ENCODE measurements around the gene SRSF10.
A peak's percentile ranks its signal among the peaks of the same experiment; 100 is the strongest.
"Not testable (repeated sequence)": the region's sequence is repeated elsewhere in the genome, so short reads cannot be mapped to it uniquely, and the experiment has no call there.

Gene SRSF10

DNA sequence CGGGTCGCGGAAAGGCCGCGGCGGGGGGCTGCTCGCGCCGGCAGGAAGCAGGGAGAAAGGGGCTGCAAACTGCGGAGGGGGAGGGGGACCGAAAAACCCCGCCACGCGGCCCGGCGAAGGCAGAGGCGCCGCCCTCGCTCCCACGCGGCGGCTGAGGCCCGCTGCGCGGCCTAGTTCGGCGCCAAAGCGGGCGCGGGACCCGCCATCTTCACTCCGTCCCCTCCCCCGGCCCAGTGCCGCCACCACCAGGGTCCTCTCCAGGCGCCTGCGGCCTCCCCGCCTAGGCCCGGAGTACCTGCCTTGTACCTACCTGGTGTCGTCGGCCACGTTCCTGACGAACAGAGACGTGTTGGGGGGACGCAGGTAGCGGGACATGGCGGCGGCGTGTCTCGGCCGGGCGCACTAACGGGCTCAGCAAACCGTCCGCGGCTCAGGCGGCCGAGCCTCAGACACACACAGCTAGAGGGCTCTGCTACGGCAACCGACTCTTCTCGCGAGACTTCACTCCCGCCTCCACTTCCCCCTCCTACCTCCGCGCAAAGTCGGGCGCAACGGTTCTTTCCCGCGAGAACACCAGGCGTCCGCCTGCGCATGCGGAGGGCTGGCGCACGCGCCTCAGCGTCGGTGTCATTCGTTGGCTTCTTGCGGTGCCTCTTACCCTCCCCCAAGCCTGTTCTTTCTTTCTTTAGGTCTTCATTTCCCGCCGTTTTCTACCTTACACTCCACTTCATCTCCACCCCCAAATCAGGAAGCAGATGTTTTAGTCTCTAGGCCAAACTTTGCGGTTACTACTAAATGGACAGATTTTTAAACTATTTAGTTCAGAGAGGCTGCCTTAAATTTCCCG, at the start of gene SRSF10:
SRSF10 (minus strand) TSS at position 447 of the 847 bp plus-strand sequence; CDS start at position 375, 72 bp downstream.
- DNase-seq (ENCODE audit: low spot score): peak; percentile 99

DNA sequence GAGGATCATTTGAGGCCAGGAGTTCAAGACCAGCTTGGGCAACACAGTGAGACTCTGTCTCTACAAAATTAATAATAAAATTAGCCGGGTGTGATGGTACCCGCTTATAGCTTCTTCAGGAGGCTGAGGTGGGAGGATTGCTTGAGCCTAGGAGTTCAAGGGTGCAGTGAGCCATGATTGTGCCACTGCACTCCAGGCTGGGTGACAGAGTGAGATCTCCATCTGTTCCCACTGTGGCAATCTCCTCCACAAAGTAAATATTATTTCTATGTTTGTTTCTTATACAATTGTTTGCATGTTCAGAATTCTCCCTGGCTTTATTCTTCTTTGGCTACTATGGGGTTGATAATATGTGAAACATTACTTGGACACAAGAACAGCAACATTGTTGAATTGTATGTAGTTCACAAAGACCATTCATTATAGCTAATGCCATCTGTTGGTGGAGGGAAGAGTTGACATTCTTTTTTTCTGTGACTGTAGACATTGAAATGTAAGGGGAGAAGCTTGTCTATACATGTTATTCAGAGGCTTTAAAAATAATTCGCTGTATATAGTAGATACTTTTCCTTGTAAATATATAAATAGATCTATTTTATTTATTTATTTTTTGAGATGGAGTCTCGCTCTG, 47.8 kb upstream of the SRSF10 start:
- peak; percentile 55 for DNase-seq (ENCODE audit: low spot score)

GRCh38 chr1:24022581-24023361, 42.6 kb upstream of the SRSF10 start:
- peak; percentile 92 for DNase-seq (ENCODE audit: low spot score)

- peak; percentile 14 for DNase-seq (ENCODE audit: low spot score)
Measured at GRCh38 chr1:24021403-24022266, 41.5 kb upstream of the SRSF10 start.

DNA sequence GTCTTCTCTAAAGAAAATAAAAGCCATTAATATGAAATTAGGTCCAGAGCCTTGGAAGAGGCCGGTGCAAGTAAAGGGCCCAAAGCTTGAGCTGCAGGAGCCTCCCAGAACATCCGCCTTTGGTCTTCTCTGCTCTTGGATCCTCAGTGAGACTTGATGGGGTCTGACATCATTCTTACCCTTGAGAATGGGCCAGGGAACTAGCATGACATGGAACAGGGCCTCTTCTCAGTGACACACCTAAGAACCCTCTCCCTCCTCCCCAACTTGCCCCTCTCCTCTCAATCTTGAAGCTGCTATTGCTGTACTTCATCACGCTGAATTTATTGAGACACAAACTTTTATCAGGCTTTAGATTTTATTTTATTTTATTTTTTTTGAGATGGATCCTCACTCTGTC, 40.3 kb upstream of the SRSF10 start:
- no peak for DNase-seq (ENCODE audit: low spot score)

GRCh38 chr1:24020025-24020424, 39.9 kb upstream of the SRSF10 start:
- DNase-seq (ENCODE audit: low spot score): no peak

- peak; percentile 99 for DNase-seq (ENCODE audit: low spot score)
Measured at GRCh38 chr1:24018611-24019580, 38.8 kb upstream of the SRSF10 start.

GRCh38 chr1:24015221-24016210, 35.4 kb upstream of the SRSF10 start:
- DNase-seq (ENCODE audit: low spot score): no peak

- DNase-seq (ENCODE audit: low spot score): not testable (repeated sequence)
Measured at GRCh38 chr1:24012878-24013277, 32.8 kb upstream of the SRSF10 start.

DNA sequence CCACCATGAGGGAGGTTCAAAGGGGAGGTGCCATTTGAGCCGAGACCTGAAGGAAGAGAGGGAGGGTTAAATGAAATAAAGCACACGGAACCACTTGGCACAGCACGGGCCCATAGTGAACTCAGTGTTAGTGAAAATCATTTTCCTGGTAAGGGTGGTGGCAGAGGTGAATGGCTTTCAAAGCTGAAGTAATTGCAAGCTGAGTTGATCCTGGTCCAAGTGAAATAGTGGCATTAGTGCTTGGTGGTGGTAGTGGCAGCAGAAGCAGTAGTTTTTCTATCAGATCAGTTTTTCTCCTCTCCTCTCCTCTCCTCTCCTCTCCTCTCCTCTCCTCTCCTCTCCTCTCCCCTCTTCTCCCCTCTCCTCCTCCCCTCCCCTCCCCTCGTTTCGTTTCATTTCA, 30.5 kb upstream of the SRSF10 start:
- no peak for DNase-seq (ENCODE audit: low spot score)

GRCh38 chr1:24009406-24009805, 29.3 kb upstream of the SRSF10 start:
- DNase-seq (ENCODE audit: low spot score): peak; percentile 81

GRCh38 chr1:24008574-24009184, 28.6 kb upstream of the SRSF10 start:
- not testable (repeated sequence) for DNase-seq (ENCODE audit: low spot score)

GRCh38 chr1:24007079-24007478, 27.0 kb upstream of the SRSF10 start:
- no peak for DNase-seq (ENCODE audit: low spot score)

- DNase-seq (ENCODE audit: low spot score): no peak
Measured at GRCh38 chr1:24005163-24005562, 25.0 kb upstream of the SRSF10 start.

DNA sequence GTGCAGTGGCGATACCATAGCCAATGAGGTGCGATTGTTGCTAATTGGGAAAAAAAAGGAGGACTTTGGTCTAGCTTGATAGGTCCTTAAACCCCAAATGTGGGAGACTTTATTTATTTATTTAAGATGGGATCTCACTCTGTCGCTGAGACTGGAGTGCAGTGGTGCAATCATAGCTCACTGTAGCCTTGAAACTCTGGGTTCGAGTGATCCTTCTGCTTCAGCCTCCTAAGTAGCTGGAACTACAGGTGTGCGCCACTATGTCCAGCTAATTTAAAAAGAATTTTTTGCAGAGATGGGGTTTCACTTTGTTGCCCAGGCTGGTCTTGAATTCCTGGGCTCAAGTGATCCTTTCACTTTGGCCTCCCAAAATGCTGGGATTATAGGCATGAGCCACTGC, 24.0 kb upstream of the SRSF10 start:
- no peak for DNase-seq (ENCODE audit: low spot score)

DNA sequence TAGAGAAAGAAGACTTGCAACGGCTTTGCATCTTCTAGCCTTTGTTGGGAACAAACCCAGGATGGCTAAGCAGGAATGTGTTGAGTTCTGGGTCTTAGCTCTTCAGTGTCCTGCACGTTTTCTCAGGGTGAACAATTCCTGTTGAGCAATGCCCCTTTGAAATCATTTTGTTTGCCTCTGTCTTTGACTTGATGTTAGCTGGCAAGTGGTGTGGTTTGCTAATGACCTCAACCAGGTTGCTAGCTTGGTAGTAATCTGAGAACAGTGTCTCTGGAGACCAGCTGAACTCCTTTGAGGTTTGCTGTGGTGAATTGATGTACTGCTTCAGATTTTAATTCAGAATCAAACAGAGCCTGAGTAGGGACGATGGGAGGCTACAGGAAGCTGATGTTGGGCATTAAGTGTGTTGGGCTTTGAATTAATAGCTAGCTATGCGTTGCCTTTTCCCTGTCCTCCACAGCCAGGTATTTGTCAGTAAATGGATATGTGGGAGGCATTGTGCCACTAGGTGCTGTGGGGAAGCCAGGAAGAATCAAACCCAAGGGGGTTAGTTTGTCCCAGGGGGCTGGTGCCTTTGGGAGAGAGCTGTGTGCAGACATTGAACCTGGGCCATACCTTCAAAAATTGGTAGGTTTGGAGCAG, 23.3 kb upstream of the SRSF10 start:
- peak; percentile 26 for DNase-seq (ENCODE audit: low spot score)

DNA sequence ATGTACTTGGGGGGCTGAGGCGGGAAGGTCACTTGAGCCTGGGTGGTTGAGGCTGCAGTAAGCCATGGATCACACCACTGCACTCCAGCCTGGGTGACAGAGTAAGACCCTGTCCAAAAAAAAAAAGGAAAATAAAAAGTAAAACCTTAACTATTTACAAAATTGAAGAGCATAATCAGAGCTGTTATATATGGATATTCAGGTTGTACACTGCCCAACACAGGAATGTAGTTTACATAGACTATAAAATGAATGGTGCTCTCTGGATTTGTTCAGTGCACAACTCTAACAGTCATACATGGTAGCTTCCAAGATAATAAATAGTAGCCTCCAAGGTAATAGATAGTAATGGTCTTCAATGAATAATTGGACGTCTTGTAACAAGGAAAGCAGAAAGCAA, 22.6 kb upstream of the SRSF10 start:
- no peak for DNase-seq (ENCODE audit: low spot score)

GRCh38 chr1:23999156-23999671, 19.1 kb upstream of the SRSF10 start:
- peak; percentile 29 for DNase-seq (ENCODE audit: low spot score)
